CD1c-positive myeloid dendritic cell (primary cell): ENCODE measurements around the gene BPIFB2.
"Not testable (repeated sequence)": the region's sequence is repeated elsewhere in the genome, so short reads cannot be mapped to it uniquely, and the experiment has no call there.

Experiments
- DNase-seq: peaks from one replicate; pipeline ENCODE4 v3.0.0-alpha.2; 2016; ENCODE audit errors: extremely low spot score

Gene BPIFB2

GRCh38 chr20:33007376-33008335 lies at the start of gene BPIFB2:
Gene BPIFB2, plus strand, starts transcription at chr20:33007704. Its CDS starts 871 bp downstream, at chr20:33008575.
- no peak for DNase-seq

GRCh38 chr20:32958574-32958973 lies 48.9 kb upstream of the BPIFB2 start:
- no peak for DNase-seq

GRCh38 chr20:32959351-32960221 lies 47.9 kb upstream of the BPIFB2 start:
- DNase-seq = no peak

- DNase-seq = no peak
Observed at GRCh38 chr20:32960222-32960518, 47.3 kb upstream of the BPIFB2 start.

GRCh38 chr20:32960849-32961731 lies 46.4 kb upstream of the BPIFB2 start:
- DNase-seq = no peak

GRCh38 chr20:32962053-32962452 lies 45.5 kb upstream of the BPIFB2 start:
- no peak for DNase-seq

- not testable (repeated sequence) for DNase-seq
Observed at GRCh38 chr20:32962646-32963045, 44.9 kb upstream of the BPIFB2 start.

- DNase-seq = no peak
Observed at GRCh38 chr20:32963176-32963575, 44.3 kb upstream of the BPIFB2 start.

- no peak for DNase-seq
Observed at GRCh38 chr20:32964575-32964974, 42.9 kb upstream of the BPIFB2 start.

GRCh38 chr20:32965115-32965514 lies 42.4 kb upstream of the BPIFB2 start:
- no peak for DNase-seq

GRCh38 chr20:32965581-32966373 lies 41.7 kb upstream of the BPIFB2 start:
- no peak for DNase-seq

GRCh38 chr20:32966382-32966781 lies 41.1 kb upstream of the BPIFB2 start:
- no peak for DNase-seq

GRCh38 chr20:32966881-32967781 lies 40.4 kb upstream of the BPIFB2 start:
- DNase-seq = peak; percentile 11

- DNase-seq = no peak
Observed at GRCh38 chr20:32967961-32968457, 39.5 kb upstream of the BPIFB2 start.

GRCh38 chr20:32968478-32969241 lies 38.8 kb upstream of the BPIFB2 start:
- no peak for DNase-seq

GRCh38 chr20:32969356-32970114 lies 38.0 kb upstream of the BPIFB2 start:
- DNase-seq = no peak

- no peak for DNase-seq
Observed at GRCh38 chr20:32970115-32970972, 37.2 kb upstream of the BPIFB2 start.
